ENCODE data around the gene KCNK4.

The KCNK4 gene

GRCh38 chr11:64246871-64247728, 44.0 kb upstream of the KCNK4 start, which contains the start of gene PPP1R14B:
TSS of gene PPP1R14B (minus strand) at chr11:64246943. CDS start at chr11:64246673, 270 bp downstream.
- peaks cover 25 to 38% of the 10 kb centered on the region in 2 experiments for H3K4me1 ChIP-seq (ENCODE audit: control insufficient read depth in 1 of 2, insufficient read depth in 2 of 2, low read length in 2 of 2)
- peak within 1 kb of the TSS; percentile 97 for H2BK120ac ChIP-seq (ENCODE audit: insufficient read depth, low read length, poor library complexity)
- H3K4me3 ChIP-seq (ENCODE audit: low read depth, low read length), result peak within 1 kb of the TSS; percentile 97
- H2AK5ac ChIP-seq (ENCODE audit: low read length), result peak within 1 kb of the TSS; percentile 97
- peak within 1 kb of the TSS; percentile 50 for H3K23ac ChIP-seq (ENCODE audit: low read length)
- peak within 1 kb of the TSS; percentile 73 for H3K4me2 ChIP-seq (ENCODE audit: low read length)
- H3K79me1 ChIP-seq (ENCODE audit: low read length), result peaks cover 40% of the 10 kb centered on the region
- peak within 1 kb of the TSS; percentile 90 for H2AFZ ChIP-seq (ENCODE audit: insufficient read depth, low read length, poor library complexity)
- peak within 1 kb of the TSS; percentile 41 for H2BK5ac ChIP-seq (ENCODE audit: low read depth, low read length, poor library complexity)
- DNase-seq, result peak; percentile 77 to 79
- peaks cover 28% of the 10 kb centered on the region for H3K79me2 ChIP-seq (ENCODE audit: control insufficient read depth, insufficient read depth, low read length, poor library complexity)
- H3K36me3 ChIP-seq (ENCODE audit: control insufficient read depth in 1 of 2, insufficient read depth in 2 of 2, low read length in 2 of 2), result peaks cover 19 to 26% of the 10 kb centered on the region in 2 experiments
- peak within 1 kb of the TSS; percentile 89 for H3K4ac ChIP-seq (ENCODE audit: low read depth, low read length)
- H4K12ac ChIP-seq (ENCODE audit: low read depth, low read length), result peak within 1 kb of the TSS; percentile 78
- H3K18ac ChIP-seq (ENCODE audit: low read length), result peak within 1 kb of the TSS; percentile 91
- peak within 1 kb of the TSS; percentile 94 for H3K27ac ChIP-seq (ENCODE audit: low read depth, low read length)
- H2BK12ac ChIP-seq (ENCODE audit: low read length), result peak within 1 kb of the TSS; percentile 93
- peak within 1 kb of the TSS; percentile 97 for H4K8ac ChIP-seq (ENCODE audit: low read depth, low read length)
- peaks cover 4% of the 10 kb centered on the region for H3K9me3 ChIP-seq (ENCODE audit: insufficient read depth, low read depth, low read length)
- H3K9ac ChIP-seq (ENCODE audit: low read length), result peak within 1 kb of the TSS; percentile 93
- H3K14ac ChIP-seq (ENCODE audit: low read length), result peak within 1 kb of the TSS; percentile 97
- no peaks in the 10 kb centered on the region for H3K27me3 ChIP-seq (ENCODE audit: insufficient read depth, low read length)
- WGBS (ENCODE audit: extremely low coverage, insufficient coverage, insufficient read length), result no CpG with 5 or more reads among the region's 74 CpGs
- H4K91ac ChIP-seq (ENCODE audit: low read depth, low read length), result peak within 1 kb of the TSS; percentile 98

GRCh38 chr11:64247729-64248531, 43.2 kb upstream of the KCNK4 start:
- Histone ChIP-seq H4K12ac (ENCODE audit: low read depth, low read length) (peak overlapping the region; percentile 78), H2AFZ (ENCODE audit: insufficient read depth, low read length, poor library complexity) (peak overlapping the region; percentile 63), H3K4me2 (ENCODE audit: low read length) (peak overlapping the region; percentile 72), H3K9me3 (ENCODE audit: insufficient read depth, low read depth, low read length) (peaks cover 4% of the 10 kb centered on the region), H3K27me3 (ENCODE audit: insufficient read depth, low read length) (no peaks in the 10 kb centered on the region), H3K14ac (ENCODE audit: low read length) (peak overlapping the region; percentile 48), H4K8ac (ENCODE audit: low read depth, low read length) (peak overlapping the region; percentile 91), H2AK5ac (ENCODE audit: low read length) (peak overlapping the region; percentile 32), H3K79me2 (ENCODE audit: control insufficient read depth, insufficient read depth, low read length, poor library complexity) (peaks cover 26% of the 10 kb centered on the region), H3K4ac (ENCODE audit: low read depth, low read length) (peak overlapping the region; percentile 40), H3K23ac (ENCODE audit: low read length) (no peak overlapping the region), H3K27ac (ENCODE audit: low read depth, low read length) (peak overlapping the region; percentile 50), H3K18ac (ENCODE audit: low read length) (peak overlapping the region; percentile 16), H2BK120ac (ENCODE audit: insufficient read depth, low read length, poor library complexity) (peak overlapping the region; percentile 64), H2BK5ac (ENCODE audit: low read depth, low read length, poor library complexity) (peak overlapping the region; percentile 23), H3K4me3 (ENCODE audit: low read depth, low read length) (peak overlapping the region; percentile 55), H2BK12ac (ENCODE audit: low read length) (peak overlapping the region; percentile 11), H3K4me1 (ENCODE audit: control insufficient read depth in 1 of 2, insufficient read depth in 2 of 2, low read length in 2 of 2) (peaks cover 21 to 33% of the 10 kb centered on the region in 2 experiments), H3K9ac (ENCODE audit: low read length) (peak overlapping the region; percentile 65), H3K36me3 (ENCODE audit: control insufficient read depth in 1 of 2, insufficient read depth in 2 of 2, low read length in 2 of 2) (peaks cover 19 to 23% of the 10 kb centered on the region in 2 experiments), H3K79me1 (ENCODE audit: low read length) (peaks cover 38% of the 10 kb centered on the region), H4K91ac (ENCODE audit: low read depth, low read length) (peak overlapping the region; percentile 90)
- no peak for DNase-seq
- WGBS (ENCODE audit: extremely low coverage, insufficient coverage, insufficient read length), result no CpG with 5 or more reads among the region's 31 CpGs

- no peak overlapping the region for H3K27ac ChIP-seq (ENCODE audit: low read depth, low read length)
- H3K18ac ChIP-seq (ENCODE audit: low read length), result no peak overlapping the region
- H3K14ac ChIP-seq (ENCODE audit: low read length), result no peak overlapping the region
- no peak overlapping the region for H2BK5ac ChIP-seq (ENCODE audit: low read depth, low read length, poor library complexity)
- H3K79me1 ChIP-seq (ENCODE audit: low read length), result peaks cover 38% of the 10 kb centered on the region
- no peak overlapping the region for H2BK120ac ChIP-seq (ENCODE audit: insufficient read depth, low read length, poor library complexity)
- H3K79me2 ChIP-seq (ENCODE audit: control insufficient read depth, insufficient read depth, low read length, poor library complexity), result peaks cover 24% of the 10 kb centered on the region
- no peak overlapping the region for H3K4me3 ChIP-seq (ENCODE audit: low read depth, low read length)
- no peak overlapping the region for H4K8ac ChIP-seq (ENCODE audit: low read depth, low read length)
- no peak overlapping the region for H2AFZ ChIP-seq (ENCODE audit: insufficient read depth, low read length, poor library complexity)
- H3K23ac ChIP-seq (ENCODE audit: low read length), result no peak overlapping the region
- no peak for DNase-seq
- peaks cover 16 to 26% of the 10 kb centered on the region in 2 experiments for H3K4me1 ChIP-seq (ENCODE audit: control insufficient read depth in 1 of 2, insufficient read depth in 2 of 2, low read length in 2 of 2)
- H3K27me3 ChIP-seq (ENCODE audit: insufficient read depth, low read length), result no peaks in the 10 kb centered on the region
- WGBS (ENCODE audit: extremely low coverage, insufficient coverage, insufficient read length), result no CpG with 5 or more reads among the region's 7 CpGs
- H3K9ac ChIP-seq (ENCODE audit: low read length), result no peak overlapping the region
- peak overlapping the region; percentile 6 for H2BK12ac ChIP-seq (ENCODE audit: low read length)
- H2AK5ac ChIP-seq (ENCODE audit: low read length), result no peak overlapping the region
- no peak overlapping the region for H4K91ac ChIP-seq (ENCODE audit: low read depth, low read length)
- H4K12ac ChIP-seq (ENCODE audit: low read depth, low read length), result no peak overlapping the region
- H3K36me3 ChIP-seq (ENCODE audit: control insufficient read depth in 1 of 2, insufficient read depth in 2 of 2, low read length in 2 of 2), result peaks cover 12 to 20% of the 10 kb centered on the region in 2 experiments
- H3K9me3 ChIP-seq (ENCODE audit: insufficient read depth, low read depth, low read length), result peaks cover 4% of the 10 kb centered on the region
- H3K4ac ChIP-seq (ENCODE audit: low read depth, low read length), result no peak overlapping the region
- no peak overlapping the region for H3K4me2 ChIP-seq (ENCODE audit: low read length)
Observed at GRCh38 chr11:64248578-64248977, 42.5 kb upstream of the KCNK4 start.

GRCh38 chr11:64249038-64249437, 42.1 kb upstream of the KCNK4 start:
- peaks cover 38% of the 10 kb centered on the region for H3K79me1 ChIP-seq (ENCODE audit: low read length)
- no peak for DNase-seq
- H3K4ac ChIP-seq (ENCODE audit: low read depth, low read length), result no peak overlapping the region
- H3K9ac ChIP-seq (ENCODE audit: low read length), result no peak overlapping the region
- no peak overlapping the region for H4K91ac ChIP-seq (ENCODE audit: low read depth, low read length)
- H2BK12ac ChIP-seq (ENCODE audit: low read length), result no peak overlapping the region
- no peak overlapping the region for H2AFZ ChIP-seq (ENCODE audit: insufficient read depth, low read length, poor library complexity)
- H3K4me1 ChIP-seq (ENCODE audit: control insufficient read depth in 1 of 2, insufficient read depth in 2 of 2, low read length in 2 of 2), result peaks cover 15 to 26% of the 10 kb centered on the region in 2 experiments
- no peak overlapping the region for H3K4me2 ChIP-seq (ENCODE audit: low read length)
- peaks cover 24% of the 10 kb centered on the region for H3K79me2 ChIP-seq (ENCODE audit: control insufficient read depth, insufficient read depth, low read length, poor library complexity)
- H3K36me3 ChIP-seq (ENCODE audit: control insufficient read depth in 1 of 2, insufficient read depth in 2 of 2, low read length in 2 of 2), result peaks cover 8 to 18% of the 10 kb centered on the region in 2 experiments
- WGBS (ENCODE audit: extremely low coverage, insufficient coverage, insufficient read length), result no CpG with 5 or more reads among the region's 4 CpGs
- no peak overlapping the region for H4K8ac ChIP-seq (ENCODE audit: low read depth, low read length)
- H2BK5ac ChIP-seq (ENCODE audit: low read depth, low read length, poor library complexity), result no peak overlapping the region
- no peak overlapping the region for H2BK120ac ChIP-seq (ENCODE audit: insufficient read depth, low read length, poor library complexity)
- peak overlapping the region; percentile 5 for H2AK5ac ChIP-seq (ENCODE audit: low read length)
- no peak overlapping the region for H3K18ac ChIP-seq (ENCODE audit: low read length)
- no peaks in the 10 kb centered on the region for H3K27me3 ChIP-seq (ENCODE audit: insufficient read depth, low read length)
- H3K4me3 ChIP-seq (ENCODE audit: low read depth, low read length), result no peak overlapping the region
- no peak overlapping the region for H3K27ac ChIP-seq (ENCODE audit: low read depth, low read length)
- no peak overlapping the region for H3K23ac ChIP-seq (ENCODE audit: low read length)
- no peak overlapping the region for H3K14ac ChIP-seq (ENCODE audit: low read length)
- H3K9me3 ChIP-seq (ENCODE audit: insufficient read depth, low read depth, low read length), result peaks cover 4% of the 10 kb centered on the region
- no peak overlapping the region for H4K12ac ChIP-seq (ENCODE audit: low read depth, low read length)
